DMS114 treated with DMSO at 0.1 percent for 48 hours (cell line): ENCODE measurements around the gene PFDN6.
A peak's percentile ranks its signal among the peaks of the same experiment; 100 is the strongest.

Experiments used
- DNase-seq: peaks from one replicate; lab custom pipeline; 2025; ENCODE audit not compliant: unreplicated experiment; lab: John Stamatoyannopoulos, UW

Gene PFDN6

DNA sequence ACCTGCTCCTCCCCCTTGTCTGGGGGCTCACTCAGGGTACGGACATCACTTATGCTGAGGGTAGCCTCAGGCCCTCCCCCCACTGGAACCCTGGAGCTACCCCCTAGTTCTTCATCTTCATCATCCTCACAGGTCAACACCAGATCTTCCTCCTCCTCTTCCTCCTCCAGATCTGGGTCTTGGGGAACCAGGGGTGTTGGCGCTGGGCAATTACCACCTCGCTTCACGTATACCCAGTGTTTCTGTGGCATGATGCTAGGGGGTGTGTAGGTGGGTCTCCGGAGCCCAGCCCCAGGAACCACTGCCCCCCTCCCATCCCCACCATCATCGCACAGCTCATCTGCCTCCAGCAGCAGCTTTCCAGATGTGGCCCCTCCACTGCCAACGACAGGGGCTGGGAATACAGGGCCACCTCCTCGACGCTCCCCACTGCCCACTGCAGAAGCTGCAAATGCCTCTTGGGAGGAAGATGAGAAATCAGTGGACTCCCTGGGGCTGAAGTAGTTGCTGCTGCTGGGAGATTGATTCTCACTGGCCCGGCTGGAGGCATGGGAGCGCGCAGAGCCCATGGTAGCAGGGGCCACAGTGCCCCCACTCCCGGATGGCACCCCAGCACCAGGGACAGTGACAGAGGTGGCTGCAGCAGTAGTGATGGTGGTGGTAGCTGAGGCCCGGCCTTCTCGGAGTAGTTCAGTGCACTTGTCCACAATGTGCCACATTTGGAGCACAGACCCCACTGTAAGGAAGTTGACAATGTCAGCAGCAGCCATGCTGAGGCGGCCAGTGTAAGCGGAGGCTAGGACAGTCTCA, 26.6 kb downstream of the PFDN6 start:
- DNase-seq: no peak

DNA sequence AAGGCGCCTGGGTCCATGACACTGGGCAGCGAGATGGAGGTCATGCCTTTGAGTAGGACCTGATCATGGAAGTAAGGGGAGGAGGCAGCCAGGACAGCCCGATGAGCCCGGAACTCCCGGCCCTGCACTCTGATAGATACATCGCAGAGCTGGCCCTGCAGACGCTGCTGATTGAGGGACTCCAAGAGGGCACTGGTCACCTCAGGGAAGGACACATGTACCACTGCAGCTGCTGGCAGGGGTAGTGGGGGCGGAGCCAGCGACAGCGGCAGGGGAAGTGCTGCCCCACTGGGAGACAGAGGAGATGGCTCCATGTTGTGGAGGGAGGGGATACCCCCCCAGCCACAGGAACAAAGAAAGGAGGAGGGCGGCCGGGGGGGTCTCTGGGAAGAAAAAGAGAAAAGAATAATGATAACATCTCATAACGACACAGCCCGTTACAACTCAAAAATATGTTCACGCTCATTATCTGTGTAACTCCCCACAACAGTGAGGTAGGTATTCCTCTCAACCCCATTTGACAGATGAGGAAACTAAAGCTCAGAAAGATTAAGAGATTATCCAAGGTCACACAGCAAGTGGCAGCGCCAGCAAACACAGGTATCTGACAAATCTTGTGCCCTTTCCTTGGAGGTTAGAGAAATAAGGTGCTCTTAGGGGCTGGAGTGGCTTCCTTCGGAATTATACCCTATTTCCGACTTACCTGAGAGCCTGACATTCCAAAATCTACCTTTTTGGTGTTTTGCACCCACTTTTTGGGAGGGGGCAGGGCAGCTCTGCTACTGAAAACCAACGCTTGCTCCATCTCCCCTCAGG, 27.4 kb downstream of the PFDN6 start:
- no peak for DNase-seq

DNA sequence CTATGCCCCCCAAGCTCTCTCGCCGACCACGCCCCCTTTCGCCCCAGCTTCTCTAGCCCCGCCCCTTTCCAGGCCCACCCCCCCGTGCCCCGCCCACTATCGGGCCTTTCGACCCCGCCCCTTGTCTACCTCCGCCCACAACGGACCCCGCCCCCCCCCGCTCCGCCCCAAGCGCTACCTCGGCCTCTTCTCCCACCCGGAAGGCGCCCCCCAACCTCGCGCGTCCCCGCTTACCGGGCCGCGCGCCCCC, 27.9 kb downstream of the PFDN6 start:
- DNase-seq: no peak

DNA sequence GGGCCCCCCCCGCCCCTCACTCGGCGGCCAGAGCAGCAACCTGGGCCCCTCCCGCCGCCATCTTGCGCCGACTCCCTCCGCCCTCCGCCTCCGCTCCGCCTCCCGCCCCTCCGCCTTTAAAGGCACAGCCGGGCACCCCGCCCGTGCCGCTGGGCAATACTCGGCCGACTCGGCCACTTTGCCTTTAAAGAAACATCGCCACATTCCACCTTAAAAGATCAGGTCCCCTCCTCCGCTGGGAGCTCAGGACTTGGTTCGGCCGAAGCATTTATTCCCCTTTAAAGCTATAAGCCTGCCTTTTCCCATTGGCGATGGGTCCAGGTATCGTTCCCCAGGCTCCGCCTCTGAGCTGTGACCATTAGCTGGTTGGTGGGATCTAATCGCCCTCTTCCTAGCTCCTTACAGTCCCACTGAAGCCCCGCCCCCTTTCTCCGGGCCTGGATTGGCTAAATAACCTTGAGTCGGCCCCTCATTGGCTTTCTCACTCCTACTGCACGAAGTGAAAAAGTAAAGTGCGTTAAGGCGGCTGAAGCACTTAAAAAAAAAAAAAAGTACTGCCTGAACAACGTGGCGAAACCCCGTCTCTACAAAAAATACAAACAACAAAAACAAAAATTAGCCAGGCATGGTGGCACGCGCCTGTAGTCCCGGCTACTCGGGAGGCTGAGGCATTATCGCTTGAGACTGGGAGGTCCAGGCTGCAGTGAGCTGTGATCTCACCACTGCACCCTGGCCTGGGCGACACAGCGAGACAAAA, 28.4 kb downstream of the PFDN6 start, which contains the start of gene ZBTB22:
ZBTB22 (minus strand) TSS at position 76 of the 757 bp plus-strand sequence. CDS start 828 bp downstream, outside the sequence.
- DNase-seq: peak; percentile 99

DNA sequence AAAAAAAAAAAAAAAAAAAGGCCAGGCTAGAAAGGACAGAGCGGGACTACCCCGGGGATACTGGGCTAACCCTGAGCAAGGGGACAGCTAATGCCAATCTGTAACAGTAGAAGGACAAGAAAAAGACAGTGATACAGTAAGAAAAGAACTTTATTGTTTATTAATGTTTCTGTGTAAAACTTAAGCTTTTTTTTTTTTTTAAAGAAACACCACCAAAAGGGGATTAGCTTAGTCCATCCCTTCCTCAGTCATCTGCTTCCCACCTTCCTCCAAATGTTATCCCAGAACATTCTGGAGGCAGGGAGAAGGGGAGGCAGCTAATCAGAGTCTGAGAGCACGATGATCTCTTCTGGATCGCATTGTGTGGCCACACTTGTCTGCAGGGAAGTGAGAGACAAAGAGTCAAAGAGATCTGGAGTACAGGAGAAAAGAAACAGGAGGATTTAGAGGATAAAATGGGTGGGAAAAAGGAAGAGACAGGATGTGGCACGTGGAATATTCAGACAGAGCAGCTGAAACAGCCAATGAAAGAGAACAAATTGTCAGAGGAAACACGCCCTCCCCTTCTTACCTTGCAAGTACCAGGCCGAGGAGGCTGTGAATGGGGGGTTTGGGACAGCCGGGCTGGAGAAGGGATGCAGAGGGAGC, 29.1 kb downstream of the PFDN6 start:
- DNase-seq: no peak

DNA sequence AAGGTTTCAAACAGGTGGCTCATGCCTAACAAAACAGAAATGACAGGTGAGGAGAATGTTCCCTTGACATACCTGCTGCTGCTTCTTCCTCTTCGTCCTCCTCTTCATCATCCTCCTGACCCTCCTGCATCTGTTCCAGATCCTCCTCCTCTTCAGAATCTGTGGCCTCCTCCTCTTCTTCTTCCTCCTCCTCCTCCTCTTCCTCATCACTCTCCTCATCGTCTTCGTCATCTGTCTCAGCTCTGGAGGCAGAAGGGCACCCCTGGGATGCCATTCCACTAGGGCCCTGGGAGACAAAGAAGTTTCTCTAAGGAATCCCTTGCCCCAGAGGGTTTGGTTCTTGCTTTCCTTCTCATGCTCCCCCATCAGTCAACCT, 30.5 kb downstream of the PFDN6 start:
- no peak for DNase-seq

DNA sequence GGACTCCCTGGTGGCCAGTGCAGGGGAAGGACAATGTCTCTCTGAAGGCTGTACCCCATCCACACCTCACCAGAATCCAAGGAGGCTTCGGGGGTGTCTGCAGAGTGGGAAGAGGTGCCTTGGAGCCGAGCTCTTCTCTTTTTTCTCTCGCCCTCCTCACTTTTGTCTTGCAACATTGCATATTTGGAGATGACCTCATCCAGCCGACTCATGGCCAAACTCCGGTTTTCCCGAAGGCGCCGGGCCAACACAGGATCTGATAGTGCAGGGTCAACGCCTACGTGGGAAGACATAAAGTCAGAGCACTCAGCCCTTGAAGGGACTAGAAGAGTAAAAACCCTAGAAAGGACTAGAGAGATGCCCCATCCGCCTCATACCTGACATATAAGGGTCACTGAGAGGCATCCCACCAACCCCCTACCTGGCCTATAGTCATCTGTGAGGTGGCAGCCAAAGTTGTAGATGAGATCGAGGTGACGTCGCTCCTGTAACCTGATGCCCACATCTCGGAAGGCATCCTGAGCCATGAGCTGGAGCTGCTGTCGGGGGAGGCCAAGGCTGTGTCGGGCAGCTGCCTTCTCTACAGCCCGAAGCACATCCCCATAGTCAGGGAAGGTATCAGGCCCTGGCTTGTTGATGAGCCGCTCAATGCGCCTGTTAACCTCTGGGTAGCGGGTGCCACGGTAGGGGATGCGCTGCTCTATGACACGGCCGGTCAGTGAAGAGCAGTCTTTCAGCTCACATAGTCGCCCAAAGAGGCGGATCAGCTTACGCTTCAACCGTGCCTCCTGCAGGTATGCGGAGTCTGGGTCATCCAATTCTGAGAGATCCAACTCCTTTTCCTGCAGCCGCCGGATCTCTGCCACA, 31.1 kb downstream of the PFDN6 start:
- no peak for DNase-seq

DNA sequence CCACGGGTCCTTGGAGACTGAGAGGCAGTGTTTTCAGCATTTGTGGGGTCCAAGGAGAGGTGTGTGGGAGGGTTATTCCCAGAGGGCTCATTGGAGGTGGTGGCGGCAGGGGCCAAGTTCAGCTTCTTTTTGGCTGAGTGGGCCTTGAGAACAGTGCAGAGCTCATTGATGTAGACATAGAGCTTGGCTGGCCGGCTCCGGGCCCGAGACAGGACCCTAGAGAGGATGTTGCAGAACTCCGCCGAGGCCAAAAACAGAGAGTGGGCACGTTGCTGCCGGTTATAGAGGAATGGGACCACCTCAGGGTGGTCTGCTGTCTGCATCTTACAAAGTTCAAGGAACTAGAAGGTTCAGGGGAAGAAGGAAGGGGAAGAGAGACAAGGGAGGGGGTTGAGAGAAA, 31.8 kb downstream of the PFDN6 start:
- DNase-seq: no peak

DNA sequence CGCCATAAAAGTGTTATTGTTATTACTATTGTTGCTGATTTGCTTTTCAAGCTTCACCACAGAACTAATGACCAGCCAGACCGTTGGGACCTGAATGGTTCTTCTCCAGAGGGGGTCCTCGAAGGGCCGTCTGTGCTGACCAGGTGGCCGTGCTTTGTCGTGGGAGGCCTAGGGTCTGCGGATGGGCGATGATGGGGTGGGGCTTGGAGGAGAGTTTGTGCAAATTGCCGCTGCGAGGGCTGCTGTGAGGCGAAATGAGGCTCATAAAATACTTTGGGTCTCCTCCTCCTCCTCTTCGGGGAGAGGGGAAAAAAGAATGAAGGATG, 34.2 kb downstream of the PFDN6 start:
- no peak for DNase-seq

DNA sequence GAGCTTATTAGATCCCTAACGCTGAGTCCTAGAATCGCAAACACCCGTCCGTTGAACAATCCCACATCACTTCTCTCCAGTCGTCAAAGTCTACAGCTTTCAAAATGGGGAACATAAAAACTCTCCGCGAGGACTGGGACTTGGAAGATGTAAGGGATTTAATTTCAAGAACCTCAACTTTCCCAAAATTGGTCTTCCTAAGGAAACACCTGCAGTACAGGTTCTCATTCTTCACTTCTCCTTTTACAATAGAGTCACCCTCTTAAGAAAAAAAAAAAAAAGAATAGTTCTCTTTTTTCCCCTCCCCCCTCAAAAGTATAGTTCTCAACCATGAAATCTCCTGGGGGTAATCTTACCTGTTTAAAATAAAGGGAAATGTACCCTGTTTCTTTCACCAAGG, 34.7 kb downstream of the PFDN6 start:
- no peak for DNase-seq

DNA sequence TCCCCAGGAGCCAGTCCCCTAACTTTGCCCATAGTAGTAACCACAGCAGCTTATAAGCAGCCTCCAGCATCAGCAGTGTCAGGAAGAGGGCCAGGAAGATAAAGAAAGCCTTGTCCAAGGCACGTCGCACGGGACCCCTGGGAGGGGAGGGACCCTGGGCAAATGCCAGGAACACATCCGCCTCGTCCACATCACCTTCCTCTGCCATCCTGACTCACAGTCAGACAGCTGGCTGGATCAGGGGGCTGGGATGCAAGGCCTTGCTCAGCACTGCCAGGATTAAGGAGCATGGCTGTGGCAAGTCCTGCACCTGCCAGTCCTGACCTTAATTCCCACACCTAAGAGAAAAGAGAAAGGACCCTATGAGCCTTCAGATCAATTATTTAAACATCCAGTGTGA, 39.7 kb downstream of the PFDN6 start:
- no peak for DNase-seq

DNA sequence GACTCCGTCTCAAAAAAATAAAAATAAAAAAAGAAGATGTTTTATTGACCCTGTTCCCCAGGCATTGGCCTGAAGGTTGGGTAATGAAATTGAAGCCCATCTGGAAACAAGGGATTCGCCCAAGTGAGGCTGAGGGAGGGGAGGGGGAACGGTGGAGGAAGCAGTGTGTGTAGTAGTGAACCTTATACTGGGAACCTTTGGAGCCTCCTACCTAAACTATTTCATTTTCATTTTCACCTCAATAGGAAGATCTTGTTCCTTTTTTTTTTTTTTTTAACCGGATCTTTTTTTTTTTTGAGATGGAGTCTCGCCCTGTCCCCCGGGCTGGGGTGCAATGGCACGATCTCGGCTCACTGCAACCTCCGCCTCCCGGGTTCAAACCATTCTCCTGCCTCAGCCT, 41.3 kb downstream of the PFDN6 start:
- DNase-seq: no peak

DNA sequence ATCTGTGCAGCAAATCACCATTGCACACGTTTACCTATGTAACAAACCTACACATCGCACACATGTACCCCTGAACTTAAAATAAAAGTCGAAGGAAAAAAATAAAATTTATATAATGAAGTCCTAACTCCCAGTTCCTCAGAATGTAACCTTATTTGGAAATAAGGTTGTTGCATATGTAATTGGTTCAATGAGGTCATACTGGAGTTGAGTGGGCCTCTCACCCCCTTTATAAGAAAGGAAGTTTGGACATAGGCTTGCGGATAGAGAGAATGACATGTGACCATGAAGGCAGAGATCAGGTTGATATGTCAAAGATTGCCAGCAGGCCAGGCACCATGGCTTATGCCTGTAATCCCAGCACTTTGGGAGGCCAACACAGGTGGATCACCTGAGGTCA, 44.3 kb downstream of the PFDN6 start:
- DNase-seq: no peak

DNA sequence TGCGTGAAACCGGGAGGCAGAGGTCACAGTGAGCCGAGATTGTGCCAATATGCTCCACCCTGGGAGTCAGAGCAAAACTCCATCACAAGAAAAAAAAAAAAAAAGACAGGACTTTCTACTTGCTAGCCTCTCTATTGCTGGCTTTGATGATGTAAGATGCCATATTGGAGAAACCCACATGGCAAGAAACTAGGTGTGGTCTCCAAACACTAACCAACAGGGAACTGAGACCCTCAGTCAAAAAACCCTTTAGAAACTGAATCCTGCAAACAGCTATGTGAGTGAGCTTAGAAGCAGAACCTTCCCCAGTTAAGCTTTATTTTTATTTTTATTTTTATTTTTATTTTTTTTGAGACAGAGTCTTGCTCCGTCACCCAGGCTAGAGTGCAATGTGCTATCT, 46.5 kb downstream of the PFDN6 start:
- no peak for DNase-seq

DNA sequence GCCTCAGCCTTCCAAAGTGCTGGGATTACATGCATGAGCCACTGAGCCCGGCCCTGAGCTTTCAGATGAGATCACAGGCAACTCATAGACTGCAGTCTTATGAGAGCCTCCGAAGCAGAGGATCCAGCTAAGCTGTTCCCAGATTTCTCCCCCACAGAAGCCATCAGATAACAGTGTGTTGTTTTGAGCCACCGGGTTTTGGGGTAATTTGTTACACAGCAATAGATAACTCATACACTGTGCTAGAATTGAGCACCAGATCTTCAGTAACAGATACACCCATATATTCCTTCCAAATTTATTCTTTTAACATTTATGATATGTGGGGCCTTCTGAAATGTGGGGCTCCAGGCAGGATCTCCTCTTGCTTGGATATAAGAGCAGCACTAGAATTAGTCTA, 47.1 kb downstream of the PFDN6 start:
- no peak for DNase-seq

DNA sequence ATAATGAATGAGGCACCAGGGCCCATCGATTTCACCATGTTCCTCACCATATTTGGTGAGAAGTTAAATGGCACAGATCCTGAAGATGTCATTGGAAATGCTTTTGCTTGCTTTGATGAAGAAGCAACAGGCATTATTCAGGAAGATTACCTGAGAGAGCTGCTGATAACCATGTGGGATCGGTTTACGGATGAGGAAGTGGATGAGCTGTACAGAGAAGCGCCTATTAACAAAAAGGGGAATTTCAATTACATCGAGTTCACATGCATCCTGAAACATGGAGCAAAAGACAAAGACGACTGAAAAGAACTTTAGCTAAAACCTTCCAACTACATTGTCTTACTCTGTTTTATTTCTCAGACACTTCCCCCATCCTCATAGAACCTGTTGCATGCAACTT, 49.8 kb downstream of the PFDN6 start:
- no peak for DNase-seq
